Measurements from ENCODE around the gene EIF4E1B.

- TF ChIP-seq CTCF (IDR thresholded peaks at IDR 0.05) (no peak), POLR2A (IDR thresholded peaks at IDR 0.05) (no peak)
These were observed at the start of gene EIF4E1B, which contains the start of gene SNCB for GRCh38 chr5:176629853-176630680.

Data from thyroid gland (tissue), 4 donors.